CMK (cell line): ENCODE results near the gene VWA3B.

ENCODE experiments used
- DNase-seq: peaks from one replicate; pipeline ENCODE4 v3.0.0-alpha.2; 2010; ENCODE audit warnings: low read depth

The VWA3B gene

DNA sequence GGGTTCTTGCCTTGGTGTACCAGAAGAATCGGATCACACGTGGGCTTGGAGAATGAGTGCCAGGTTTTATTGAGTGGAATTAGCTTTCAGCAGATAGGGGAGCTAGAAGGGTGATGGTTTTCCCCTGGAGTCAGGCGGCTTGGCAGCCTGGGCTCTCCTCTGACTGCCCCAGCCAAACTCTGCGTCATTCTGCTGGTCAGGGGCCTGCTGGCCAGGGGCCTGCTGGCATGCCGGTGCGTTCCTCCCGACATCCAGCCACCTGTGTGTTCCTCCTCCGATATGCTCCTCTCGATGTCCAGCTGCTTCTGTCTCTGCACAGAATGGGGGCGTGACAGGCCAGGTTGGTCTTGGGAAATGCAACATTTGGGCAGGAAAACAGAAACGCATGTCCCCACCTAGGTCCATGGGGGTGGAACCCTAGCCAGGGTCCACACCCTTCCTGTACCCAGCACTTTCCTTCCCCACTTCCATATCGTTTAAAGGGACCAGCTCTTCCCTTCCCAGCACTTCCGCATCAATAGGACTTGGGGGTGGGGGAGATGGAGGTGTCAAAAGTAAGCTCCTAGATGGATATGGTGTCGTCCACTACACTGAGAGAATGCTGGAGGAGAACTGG lies 85.3 kb downstream of the VWA3B start:
- DNase-seq = no peak

DNA sequence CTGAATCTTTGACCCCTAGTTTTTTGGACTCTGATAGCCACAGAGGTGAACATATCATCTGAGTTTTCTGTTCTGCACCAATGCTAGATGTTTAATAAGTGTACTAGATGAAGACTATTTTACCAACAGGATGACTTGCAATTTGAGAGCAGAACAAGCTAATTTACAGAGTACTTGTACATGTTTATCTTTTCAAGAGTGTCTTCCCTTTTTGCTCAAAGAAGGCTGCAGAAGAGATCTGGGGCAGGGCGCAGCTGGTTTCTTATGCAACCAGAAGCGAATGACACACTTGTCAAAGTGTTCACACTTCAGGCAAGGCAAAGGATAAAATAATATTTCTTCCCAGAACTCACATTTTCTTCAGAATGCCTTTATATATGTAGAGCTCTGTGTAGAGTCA lies 86.0 kb downstream of the VWA3B start:
- no peak for DNase-seq

DNA sequence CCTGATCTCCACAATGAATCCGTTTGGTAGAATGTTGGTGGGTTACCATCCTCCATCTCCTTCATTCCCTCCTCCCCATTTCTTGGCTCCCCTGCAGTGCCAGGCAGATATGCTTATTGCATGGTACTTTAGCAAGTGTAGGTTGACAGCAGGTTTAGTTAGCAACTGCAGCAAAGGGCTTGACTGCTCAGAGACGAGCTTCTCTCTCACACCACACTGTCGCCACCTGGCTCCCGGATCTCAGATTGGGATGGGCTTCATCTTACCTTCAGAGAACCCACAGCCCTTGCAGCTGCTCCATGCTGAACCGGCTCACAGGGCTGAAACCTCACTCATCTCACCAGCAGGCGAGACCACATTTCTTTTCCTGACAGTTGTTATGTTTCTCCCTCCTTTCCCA lies 88.8 kb downstream of the VWA3B start:
- DNase-seq = no peak

DNA sequence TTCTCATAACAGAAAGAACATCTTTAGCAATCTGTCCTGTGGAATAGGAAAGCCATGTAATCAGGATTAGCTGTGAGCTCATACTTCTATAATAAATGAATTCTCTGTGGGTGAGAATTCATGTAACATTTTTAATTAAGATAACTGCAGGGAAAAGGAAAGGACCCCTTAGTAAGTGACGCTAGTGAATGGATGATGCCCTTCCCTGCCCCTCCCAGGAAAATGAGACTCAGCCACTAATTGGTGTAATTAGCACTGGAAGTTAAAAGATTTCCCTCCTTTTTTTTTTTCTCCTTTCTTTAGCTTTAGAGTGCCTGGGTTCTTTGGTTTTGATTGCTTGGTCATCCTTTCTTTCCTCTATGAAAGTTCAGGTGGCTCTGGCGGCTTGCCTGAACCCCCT lies 90.3 kb downstream of the VWA3B start:
- DNase-seq = no peak

DNA sequence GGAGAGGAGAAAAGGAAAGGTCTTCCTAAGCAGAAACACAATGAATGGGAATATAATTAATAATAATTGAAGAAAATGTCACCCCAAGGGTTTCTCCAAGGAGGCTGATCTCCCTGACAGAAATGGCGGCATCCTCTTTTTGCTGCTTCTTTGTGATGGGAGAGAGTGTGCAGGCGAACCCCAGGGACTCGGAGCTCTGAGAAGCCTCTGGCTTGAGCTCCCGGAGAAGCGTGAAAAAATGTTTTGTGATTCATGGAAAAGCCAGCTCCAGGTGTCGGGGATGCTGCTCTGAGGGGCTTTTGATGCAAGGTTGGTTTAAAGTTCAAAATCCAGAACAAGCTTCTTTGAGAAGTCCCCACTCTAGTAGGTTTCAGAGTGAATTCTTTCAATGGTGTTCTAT lies 91.0 kb downstream of the VWA3B start:
- no peak for DNase-seq

DNA sequence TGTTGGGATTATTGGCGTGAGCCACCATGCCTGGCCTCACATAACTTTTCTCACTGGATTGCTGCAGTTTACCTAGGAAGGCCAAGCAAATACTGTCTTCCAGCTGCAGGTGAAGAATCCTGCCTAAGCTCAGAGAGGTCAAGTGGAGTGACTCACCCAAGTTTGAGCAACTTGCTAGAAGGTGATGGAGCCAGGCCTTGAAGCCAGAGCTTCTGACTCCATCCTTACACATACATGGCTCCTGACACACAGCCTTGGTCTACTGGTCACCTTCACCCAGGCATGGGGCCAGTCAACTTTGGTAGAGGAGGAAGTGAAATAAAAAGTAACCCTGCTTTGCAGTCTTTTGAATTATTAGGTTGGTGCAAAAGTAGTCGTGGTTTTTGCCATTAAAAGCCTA lies 93.5 kb downstream of the VWA3B start:
- DNase-seq = no peak

DNA sequence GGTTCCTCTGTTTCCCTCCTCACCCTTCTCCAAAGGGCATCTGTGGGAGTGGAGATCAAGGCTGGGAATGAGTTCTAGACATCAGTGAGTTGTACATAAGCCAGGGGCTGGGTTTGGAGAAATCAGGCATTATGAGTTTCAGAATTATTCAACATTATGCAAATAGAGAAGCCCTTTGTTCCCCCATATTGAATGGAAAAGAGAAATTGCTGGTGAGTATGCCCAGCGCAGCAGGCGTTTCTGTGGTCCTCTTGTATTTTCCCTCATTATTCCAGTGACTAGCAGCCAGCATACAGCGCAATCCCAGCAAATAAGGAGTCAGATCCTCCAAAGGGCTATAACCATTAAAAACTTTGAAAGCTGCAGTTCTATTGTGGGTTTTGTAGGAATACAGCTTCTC lies 94.4 kb downstream of the VWA3B start:
- no peak for DNase-seq

DNA sequence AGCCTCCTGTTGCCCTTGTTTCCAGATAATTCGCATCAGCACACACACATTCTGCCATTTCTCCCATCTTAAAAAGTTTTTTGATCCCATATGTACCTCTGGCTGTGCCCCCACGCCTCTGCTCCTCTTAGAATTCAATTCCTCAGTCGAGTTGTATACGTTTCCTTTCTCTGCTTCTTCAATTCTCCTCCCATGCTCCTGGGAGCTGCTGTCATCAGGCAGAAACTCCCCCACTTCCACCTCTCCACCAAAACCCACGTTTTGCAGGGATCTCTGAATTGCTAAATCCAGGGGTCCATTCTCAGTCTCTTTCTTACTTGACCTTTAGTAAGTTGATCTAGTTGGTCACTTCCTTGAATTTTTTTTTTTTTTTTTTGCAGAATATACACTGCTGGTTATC lies 98.8 kb downstream of the VWA3B start:
- no peak for DNase-seq

DNA sequence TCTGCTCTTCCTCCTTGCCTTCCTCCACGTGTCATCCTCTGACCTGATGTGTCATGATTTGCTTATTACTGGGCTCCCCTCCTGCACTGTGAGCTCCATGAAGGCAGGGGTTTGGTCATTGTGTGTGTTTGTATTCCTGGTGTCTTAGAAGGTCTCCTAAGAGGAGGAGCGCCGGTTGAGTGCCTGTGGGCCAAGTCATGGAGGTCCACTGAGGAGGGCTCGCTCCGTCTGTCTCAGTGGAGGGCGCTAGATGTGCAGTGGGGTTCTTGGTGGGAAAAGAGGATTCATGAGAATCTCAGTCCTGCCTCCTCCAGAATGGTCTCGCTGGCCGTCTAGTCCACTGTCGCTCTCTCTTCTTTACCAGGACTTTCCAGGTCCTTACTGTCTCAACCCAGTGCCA lies 100.2 kb downstream of the VWA3B start:
- DNase-seq = no peak

DNA sequence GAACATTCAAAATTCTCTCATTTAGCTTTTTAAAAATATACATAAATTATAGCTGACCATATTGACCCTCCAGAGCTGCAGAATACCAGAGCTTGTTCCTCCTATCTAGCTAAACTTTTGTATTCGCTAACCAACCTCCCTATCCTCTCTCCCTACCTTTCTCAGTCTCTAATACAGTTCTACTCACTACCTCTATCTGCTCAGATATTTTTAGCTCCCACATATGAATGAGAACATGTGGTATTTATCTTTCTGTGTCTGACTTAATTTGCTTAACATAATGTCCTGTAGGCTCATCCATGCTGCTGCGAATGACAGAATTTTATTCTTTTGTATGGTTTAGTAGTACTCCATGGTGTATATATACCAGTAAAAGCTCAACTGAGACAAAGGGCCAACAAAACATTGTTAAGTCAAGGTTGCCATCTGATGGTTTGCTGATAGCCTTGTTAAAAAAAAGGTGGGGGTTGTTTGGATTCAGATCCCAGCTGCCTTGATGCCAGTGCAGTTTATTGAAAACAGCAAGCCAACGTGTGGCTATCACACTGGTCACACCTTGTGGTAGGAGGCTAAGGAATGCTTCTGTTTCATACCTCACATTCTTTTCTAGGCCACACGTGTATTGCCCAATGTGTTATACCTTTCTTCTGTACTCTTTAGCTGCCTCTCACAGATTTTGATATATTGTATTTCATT lies 101.5 kb downstream of the VWA3B start:
- no peak for DNase-seq

DNA sequence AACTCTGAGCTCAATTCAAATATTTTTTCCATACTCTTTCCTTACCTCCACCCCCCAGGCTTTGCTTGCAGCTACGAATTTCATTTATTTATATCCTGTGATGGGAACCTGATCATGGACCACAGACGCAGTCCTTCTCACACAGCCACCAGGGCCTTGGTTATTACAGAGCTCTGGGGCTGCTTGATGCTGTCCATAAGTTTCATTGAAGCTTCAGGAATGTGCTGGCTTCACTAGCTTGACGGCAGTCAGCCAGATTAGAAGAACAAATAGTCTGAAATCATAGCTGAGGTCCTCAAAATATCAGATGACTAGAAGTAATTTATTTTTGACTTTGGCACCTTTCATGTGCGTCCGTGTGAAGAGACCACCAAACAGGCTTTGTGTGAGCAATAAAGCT lies 104.9 kb downstream of the VWA3B start:
- no peak for DNase-seq

DNA sequence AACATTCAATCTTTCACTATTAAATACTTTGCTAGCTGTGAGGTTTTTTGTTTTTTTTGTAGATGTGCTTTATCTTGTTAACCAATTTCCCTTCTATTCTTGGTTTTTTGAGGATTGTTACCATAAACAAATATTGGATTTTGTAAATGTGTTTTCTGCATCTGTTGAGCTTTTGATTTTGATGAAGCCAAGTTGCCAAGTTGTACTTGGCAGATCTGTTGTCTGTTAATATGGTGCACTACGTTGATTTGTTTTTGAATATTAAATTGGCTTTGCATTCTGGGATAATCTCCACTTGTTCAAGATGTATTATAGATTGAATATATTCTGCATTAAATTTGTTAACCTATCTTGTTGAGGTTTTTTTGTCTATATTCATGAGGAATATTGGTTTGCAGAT lies 114.6 kb downstream of the VWA3B start:
- no peak for DNase-seq

DNA sequence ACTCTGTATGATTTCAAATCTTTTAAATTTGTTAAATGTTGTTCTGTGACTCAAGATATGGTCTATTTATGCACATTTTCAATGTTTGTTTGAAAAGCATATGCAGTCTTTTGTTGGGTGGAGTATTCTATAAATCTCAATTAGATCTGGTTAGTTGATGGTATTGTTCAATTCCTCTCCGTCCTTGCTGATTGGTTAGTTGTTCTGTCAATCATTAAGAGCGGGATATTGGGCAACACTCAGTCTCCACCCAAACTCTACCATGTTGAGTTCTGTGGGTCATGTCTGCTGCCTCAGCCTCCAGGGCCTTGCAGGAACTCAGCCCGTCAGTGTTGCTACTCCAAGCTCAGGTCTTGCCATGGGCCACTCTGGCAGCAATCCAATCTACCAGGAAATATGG lies 118.9 kb downstream of the VWA3B start:
- no peak for DNase-seq

DNA sequence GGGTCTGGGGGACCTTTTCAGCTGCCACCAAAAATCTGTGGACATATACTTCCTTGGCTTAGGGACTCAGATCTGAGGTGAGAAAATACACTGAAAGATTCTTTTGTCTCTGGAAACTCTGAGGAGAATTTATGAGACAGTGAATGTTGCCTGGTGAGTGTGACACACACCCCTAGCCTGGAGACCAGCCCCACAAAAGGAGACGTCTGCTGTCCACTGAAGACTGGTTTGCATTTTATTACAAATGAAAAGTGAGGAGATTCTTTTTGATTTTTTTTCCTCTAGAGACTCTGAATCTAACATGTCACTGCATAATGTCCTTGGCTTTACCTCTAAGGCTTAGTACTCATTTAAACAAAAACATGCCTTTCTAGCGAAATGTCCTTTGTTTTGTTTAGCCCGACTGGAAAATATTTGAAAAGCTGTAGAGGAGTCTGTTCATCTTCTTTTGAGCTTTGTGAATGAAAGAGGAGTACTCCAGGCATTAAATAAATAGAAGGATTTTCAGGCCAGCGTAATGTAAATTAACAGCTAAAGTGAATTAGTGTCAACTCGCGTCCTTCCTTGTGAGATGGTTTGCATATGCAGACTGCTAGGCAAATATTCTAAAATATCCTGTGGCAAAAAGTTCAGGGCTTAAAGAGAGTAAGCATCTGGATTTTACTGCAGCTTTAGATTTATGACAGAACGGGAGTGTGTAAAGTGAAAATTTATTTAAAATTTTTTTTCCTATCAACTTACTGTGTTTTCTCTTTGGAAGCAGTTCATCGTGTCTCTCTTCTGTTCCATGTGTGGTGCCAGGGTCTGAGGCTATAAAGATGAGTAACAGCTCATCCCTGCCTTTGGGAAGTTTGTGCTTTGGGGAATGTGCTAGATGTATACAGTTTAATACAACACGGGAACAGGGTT lies 125.4 kb downstream of the VWA3B start:
- DNase-seq = no peak

DNA sequence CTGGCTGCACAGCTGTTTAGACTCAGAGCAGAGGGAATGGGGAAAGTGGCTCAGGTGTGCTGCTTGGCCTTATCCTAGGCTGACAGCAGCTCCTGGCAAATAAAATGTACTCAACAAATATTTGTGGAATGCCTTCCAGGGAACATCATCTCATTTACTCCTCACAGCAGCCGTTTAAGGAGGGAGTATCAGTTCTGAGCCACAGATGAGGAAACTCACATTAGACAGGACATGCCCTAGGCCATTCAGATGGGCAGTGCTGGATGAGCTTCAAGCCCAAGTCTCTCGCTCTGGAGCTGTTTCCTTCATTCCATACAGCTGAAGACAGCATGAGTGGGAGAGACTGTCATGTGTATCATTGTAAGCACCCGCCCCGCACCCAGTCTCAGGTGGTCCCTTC lies 129.6 kb downstream of the VWA3B start:
- no peak for DNase-seq

DNA sequence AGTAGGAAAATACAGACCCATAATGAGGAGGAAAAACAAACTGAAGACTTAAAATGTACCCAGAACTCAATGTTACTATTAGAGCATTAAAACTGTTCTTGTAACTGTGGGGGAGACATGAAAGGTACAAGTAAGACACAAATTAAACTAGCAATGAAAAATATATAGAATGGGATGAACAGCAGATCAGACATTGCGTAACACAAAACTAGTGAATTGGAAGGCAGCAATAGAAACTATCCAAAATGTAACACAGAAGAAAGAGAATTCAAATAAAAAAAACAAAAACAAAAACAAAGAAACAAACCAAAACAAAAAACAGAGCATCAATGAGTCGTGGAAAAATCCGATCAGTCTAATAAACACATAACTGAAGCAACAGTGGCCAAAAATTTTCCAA lies 132.2 kb downstream of the VWA3B start:
- no peak for DNase-seq

DNA sequence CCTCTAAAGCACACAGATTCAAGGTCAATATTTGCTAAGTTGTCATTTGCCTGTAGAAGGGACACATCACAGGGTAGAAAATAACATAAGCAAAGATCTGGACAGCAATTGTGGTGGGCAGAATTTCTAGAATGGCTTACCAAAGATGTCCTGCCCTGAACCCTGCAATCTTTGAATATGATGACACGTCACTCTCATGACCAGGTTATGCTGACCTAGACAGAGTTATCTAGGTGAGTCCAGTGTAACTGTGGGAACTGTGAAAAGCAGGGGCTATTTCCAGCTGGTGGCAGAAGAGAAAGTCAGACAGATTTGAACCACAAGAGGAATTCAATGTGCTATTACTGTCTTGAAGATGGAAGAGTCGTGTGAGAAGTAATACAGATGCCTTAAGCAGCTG lies 147.0 kb downstream of the VWA3B start:
- DNase-seq = no peak

DNA sequence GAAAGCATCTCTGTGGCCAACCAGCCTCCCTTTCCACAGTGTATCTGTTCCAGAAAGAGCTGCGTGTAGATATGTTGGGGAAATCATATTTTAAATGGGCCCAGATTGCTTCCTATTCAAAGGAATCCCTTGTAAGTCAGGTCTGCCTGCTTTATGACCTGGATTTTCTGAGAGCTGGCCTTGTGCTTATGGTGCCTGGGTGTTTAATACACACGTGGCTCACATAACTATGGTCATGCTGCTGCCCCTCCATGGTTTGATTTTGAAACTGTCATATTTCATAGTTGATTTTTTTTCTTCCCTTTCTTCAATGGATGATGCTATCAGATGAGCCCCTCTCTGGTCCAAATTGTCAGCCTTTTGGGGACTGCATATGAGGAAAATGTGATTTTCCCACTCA lies 147.8 kb downstream of the VWA3B start:
- no peak for DNase-seq

DNA sequence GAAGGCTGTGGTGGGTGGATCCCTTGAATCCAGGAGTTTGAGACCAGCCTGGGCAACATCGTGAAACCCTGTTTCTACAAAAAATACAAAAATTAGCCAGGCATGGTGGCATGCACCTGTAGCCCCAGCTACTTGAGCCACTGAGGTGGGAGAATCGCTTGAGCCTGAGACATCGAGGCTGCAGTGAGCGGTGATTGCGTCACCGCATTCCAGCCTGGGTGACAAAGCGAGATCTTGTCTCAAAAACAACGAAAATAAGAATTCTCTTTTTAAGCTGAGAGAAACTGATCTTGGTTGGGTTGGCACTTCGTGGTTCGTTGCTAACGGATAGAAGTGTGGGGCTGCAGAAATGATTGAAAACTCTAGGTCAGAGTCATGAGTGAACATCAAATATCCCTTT lies 150.0 kb downstream of the VWA3B start:
- no peak for DNase-seq

DNA sequence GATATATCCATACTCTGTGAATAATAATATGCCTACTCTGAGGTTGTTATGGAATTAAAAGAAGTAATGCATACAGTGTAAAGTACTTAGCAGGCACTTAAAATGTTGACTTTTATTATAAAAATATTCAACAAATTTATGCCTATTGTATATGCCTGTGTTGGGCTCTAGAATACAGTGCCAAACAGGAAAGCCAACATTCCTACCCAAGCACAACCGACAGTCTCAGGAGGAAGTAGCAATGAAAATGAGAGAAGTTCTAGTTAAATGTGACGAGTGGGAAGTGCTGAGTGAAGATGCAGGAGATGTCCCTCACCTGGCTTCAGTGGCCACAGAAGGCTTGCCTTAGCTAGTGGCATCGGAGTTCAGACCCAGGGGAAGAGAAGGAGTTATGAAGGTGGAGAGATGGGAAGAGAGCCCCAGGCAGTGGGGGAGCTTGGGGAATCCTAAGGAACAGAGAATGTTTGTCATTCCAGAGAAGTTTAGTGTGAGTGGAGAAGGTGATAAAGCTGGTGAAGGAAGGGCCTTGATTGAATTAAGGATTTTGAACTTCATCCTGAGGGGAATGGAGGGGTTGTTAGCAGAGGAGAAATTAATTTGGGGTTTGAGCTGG lies 153.9 kb downstream of the VWA3B start:
- no peak for DNase-seq

DNA sequence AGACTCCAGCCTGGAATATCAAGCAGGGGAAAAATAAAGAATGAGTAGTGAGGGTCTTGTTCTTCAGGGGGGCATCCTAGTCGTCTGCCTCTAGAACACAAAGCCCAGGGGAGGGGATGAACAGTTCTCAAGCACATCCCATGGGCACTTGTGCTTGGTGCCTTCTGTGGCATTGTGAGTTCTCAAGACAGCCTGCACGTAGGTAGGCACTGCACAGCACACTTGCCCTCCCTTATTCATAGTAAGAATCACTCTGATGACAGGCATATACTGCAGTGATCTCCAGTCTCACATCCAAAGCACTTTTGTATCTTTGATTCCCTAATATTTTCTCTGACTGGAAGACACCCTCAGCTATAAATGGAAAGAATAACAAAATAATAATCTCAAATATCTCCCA lies 154.6 kb downstream of the VWA3B start:
- no peak for DNase-seq

DNA sequence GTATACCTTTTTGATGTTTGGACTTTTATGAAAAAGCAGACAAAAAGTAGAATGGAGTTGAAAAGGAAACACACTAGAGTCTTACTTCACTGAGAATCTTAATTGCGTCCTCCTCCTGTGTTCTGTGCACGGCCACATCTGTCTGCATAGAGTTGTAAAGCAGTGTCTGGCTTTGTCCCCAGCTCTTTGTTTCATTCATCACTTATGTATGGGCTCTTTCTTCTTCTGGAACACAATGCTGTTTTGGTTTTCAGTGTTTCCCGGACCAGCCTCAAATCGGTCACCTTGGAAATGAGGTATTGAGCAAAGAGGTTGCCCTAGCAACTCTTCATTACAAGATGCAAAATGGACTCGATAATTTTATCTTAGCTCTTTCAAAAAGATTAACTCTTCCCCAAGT lies 155.0 kb downstream of the VWA3B start:
- no peak for DNase-seq

DNA sequence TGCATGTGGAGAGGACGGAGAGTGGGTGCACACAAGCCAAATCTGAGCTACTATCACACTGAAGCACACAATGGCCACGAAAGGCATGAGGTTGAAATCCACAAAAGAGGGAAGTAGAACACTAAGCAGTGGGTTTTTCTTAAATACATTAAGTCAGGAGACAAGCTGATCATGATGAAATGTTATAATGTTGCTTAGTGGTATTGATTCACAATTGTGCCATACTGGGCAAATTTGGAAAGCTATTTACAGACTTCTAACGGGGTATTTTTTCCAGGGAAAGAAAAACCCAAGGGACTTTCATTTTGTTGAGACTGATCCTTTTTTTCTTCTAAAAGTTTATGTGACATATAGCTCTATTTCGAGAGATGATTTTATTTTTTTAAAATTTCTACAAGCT lies 158.5 kb downstream of the VWA3B start:
- DNase-seq = no peak
